Measurements from ENCODE around the gene GPR35. TPM values are rescaled to one million over a fixed set of nuclear protein-coding genes. Genes with fewer than 3 reads are reported as not detected.
A peak's percentile ranks its signal among the peaks of the same experiment; 100 is the strongest.

GPR35 gene
- polyA plus RNA-seq, 1 donor (not counting 4 experiments of a cell fraction or from before 2014, with no cell fraction given): 0.04 TPM

DNA sequence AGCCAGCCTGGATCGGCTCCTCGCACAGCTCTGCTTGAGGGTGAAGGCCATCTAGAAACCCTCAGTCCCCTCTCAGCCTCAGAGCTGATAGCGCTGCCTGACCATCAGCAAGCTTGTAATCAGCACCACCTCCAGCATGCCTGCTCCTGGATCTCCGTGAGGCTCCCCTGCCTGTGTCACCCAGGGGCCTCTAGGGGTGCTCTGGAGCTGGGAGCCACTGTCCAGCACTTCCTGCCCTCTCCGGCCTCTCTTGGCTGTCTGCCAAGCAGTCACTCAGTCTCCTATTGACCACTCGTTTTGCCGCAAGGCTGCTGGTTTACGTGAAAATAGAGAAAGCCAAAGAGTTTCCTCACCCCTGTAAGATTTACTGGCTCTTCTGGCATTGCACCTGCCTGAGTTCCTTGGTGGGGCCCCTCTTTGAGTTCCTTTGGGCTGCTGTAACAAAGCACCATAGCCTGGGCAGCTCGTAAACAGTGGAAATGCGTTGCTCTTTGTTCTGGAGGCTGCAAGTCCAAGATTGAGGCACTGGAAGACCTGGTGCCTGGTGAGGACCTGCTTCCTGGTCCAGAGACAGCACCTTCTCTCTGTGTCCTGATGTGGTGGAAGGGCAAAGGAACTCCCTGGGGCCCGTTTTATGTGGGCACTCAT, 20.9 kb upstream of the GPR35 start:
- Histone ChIP-seq H3K4me2 (ENCODE audit: control insufficient read depth, extremely low read depth, insufficient read depth, low read depth, low read length) (no peak overlapping the region), H3K27ac (ENCODE audit: control insufficient read depth, insufficient read depth, low read length) (no peak overlapping the region), H3K9ac (ENCODE audit: control insufficient read depth, extremely low read depth, insufficient read depth, low read length) (no peak overlapping the region), H4K20me1 (ENCODE audit: control insufficient read depth, extremely low read depth, insufficient read depth, low read length) (no peaks in the 10 kb centered on the region), H2AFZ (ENCODE audit: control insufficient read depth, low read length) (no peak overlapping the region), H3K36me3 (ENCODE audit: control insufficient read depth in 2 of 2, extremely low read depth in 1 of 2, insufficient read depth in 2 of 2, low read length in 2 of 2) (peaks cover 0 to 3% of the 10 kb centered on the region in 2 experiments), H3K27me3 (ENCODE audit: control insufficient read depth, extremely low read depth, insufficient read depth, low read length) (no peaks in the 10 kb centered on the region), H3K9me3 (ENCODE audit: control insufficient read depth, low read depth, low read length) (no peaks in the 10 kb centered on the region), H3K79me2 (ENCODE audit: control insufficient read depth, insufficient read depth, low read length) (no peaks in the 10 kb centered on the region), H3K9me1 (ENCODE audit: control insufficient read depth, extremely low read depth, insufficient read depth, low read length) (no peaks in the 10 kb centered on the region), H3K4me1 (ENCODE audit: control insufficient read depth, extremely low read depth, insufficient read depth, low read length) (no peaks in the 10 kb centered on the region), H3K4me3 (ENCODE audit: control insufficient read depth in 2 of 3, extremely low read depth in 1 of 3, insufficient read depth in 2 of 3, low read depth in 1 of 3, low read length in 3 of 3) (no peak overlapping the region)
- dilution Hi-C loops (cut with MboI; ENCODE audit: extremely low pct_ligation_motif_present, low sequenced_read_pairs): no loop called here
- FAIRE-seq: no peak
- no peak for TF ChIP-seq EZH2 (IDR thresholded peaks at IDR 0.05; ENCODE audit: low read length)
- TF ChIP-seq CTCF (optimal IDR thresholded peaks at IDR 0.05 in 1 of 3, IDR thresholded peaks at IDR 0.05 in 1 of 3, conservative IDR thresholded peaks at IDR 0.05 in 1 of 3; ENCODE audit: extremely low read depth in 1 of 3, insufficient read depth in 2 of 3, low read length in 3 of 3): peak in 2 of 3 experiments; percentile 21 to 27
- DNase-seq (ENCODE audit: low read depth, low spot score): no peak

GRCh38 chr2:240604939-240605716, 20.2 kb upstream of the GPR35 start:
- no peak for FAIRE-seq
- Histone ChIP-seq H3K4me1 (ENCODE audit: control insufficient read depth, extremely low read depth, insufficient read depth, low read length) (no peaks in the 10 kb centered on the region), H3K27ac (ENCODE audit: control insufficient read depth, insufficient read depth, low read length) (no peak overlapping the region)

More at GRCh38 chr2:240604939-240605716, 20.2 kb upstream of the GPR35 start:
- Histone ChIP-seq H3K27me3 (ENCODE audit: control insufficient read depth, extremely low read depth, insufficient read depth, low read length) (no peaks in the 10 kb centered on the region), H3K79me2 (ENCODE audit: control insufficient read depth, insufficient read depth, low read length) (no peaks in the 10 kb centered on the region), H3K9ac (ENCODE audit: control insufficient read depth, extremely low read depth, insufficient read depth, low read length) (no peak overlapping the region), H3K9me3 (ENCODE audit: control insufficient read depth, low read depth, low read length) (no peaks in the 10 kb centered on the region), H3K4me3 (ENCODE audit: control insufficient read depth in 2 of 3, extremely low read depth in 1 of 3, insufficient read depth in 2 of 3, low read depth in 1 of 3, low read length in 3 of 3) (no peak overlapping the region), H3K4me2 (ENCODE audit: control insufficient read depth, extremely low read depth, insufficient read depth, low read depth, low read length) (no peak overlapping the region), H3K9me1 (ENCODE audit: control insufficient read depth, extremely low read depth, insufficient read depth, low read length) (no peaks in the 10 kb centered on the region), H2AFZ (ENCODE audit: control insufficient read depth, low read length) (no peak overlapping the region), H3K36me3 (ENCODE audit: control insufficient read depth in 2 of 2, extremely low read depth in 1 of 2, insufficient read depth in 2 of 2, low read length in 2 of 2) (peaks cover 0 to 3% of the 10 kb centered on the region in 2 experiments), H4K20me1 (ENCODE audit: control insufficient read depth, extremely low read depth, insufficient read depth, low read length) (no peaks in the 10 kb centered on the region)
- no peak for DNase-seq (ENCODE audit: low read depth, low spot score)
- dilution Hi-C loops (cut with MboI; ENCODE audit: extremely low pct_ligation_motif_present, low sequenced_read_pairs): no loop called here
- TF ChIP-seq CTCF (optimal IDR thresholded peaks at IDR 0.05 in 1 of 3, IDR thresholded peaks at IDR 0.05 in 1 of 3, conservative IDR thresholded peaks at IDR 0.05 in 1 of 3; ENCODE audit: extremely low read depth in 1 of 3, insufficient read depth in 2 of 3, low read length in 3 of 3) (no peak), EZH2 (IDR thresholded peaks at IDR 0.05; ENCODE audit: low read length) (no peak)
